Fibroblast of mammary gland (primary cell): Measurements from ENCODE around the gene POTEH.
"Not testable (repeated sequence)": the region's sequence is repeated elsewhere in the genome, so short reads cannot be mapped to it uniquely, and the experiment has no call there.

Experiments
- DNase-seq: peaks from one replicate; pipeline ENCODE4 v3.0.0-alpha.2; 2010; ENCODE audit warnings: low read depth
- H3K4me3 ChIP-seq: 2 replicates; pipeline ENCODE4 v1.5.1; 2011; ENCODE audit warnings: low read depth, mild to moderate bottlenecking, low read length, moderate library complexity; ENCODE audit not compliant: control insufficient read depth

POTEH gene

GRCh38 chr22:15689749-15690125 lies at the start of gene POTEH:
POTEH (plus strand) TSS chr22:15690026; CDS start chr22:15690078, 52 bp downstream.
- DNase-seq, H3K4me3 ChIP-seq: not testable (repeated sequence)

- not testable (repeated sequence) for H3K4me3 ChIP-seq, DNase-seq
Measured at GRCh38 chr22:15642288-15642861, 47.5 kb upstream of the POTEH start.

DNA sequence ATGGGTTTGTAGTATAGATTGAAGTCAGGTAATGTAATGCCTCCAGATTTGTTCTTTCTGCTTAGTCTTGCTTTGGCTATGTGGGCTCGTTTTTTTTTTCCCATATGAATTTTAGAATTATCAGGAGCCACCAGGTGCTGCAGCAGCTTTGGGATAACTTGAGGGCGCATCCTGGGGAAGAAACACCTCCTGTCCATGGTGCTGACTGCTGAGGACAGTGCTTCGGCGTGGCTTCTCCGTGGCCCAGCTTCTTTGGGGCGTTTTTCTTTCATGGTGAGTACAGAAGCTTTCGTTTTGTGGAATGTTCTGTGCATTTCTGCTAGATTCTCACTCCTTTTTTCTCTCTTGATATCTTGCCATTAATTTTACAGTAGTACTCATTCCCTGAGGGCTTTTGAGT lies 37.9 kb upstream of the POTEH start:
- not testable (repeated sequence) for DNase-seq, H3K4me3 ChIP-seq

DNA sequence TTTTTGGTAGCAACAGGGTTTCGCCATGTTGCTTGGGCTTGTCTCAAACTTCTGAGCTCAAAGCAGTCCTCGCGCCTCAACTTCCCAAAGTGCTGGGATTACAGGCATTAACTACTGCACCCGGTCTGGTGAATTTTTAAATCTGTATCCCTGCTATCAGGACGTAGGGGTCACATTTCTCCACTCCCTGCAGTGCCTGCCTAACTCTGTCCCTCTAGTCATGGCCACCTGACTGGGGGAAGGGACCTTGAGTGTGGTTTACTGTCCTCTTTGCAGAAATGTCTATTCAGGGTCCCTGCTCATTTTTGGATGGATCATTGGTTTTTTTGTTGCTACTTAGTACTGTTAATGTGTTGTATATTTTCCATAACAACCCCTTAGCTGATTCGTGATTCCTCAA lies 37.1 kb upstream of the POTEH start:
- not testable (repeated sequence) for H3K4me3 ChIP-seq, DNase-seq

DNA sequence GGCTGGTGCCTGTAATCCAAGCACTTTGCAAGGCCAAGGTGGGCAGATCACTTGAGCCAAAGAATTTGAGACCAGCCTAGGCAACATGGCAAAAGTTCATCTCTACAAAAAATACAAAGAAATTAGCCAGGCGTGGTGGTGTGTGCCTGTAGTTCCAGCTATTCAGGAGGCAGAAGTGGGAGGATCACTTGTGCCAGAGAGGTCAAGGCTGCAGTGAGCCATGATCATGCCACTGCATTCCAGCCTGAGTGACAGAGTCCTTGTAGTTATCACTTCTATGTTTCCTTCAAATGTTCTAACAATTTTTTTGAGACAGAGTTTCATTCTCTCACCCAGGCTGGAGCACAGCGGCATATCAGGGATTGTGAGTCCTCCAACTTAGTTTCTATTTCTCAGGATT lies 36.6 kb upstream of the POTEH start:
- H3K4me3 ChIP-seq, DNase-seq: not testable (repeated sequence)

- DNase-seq, H3K4me3 ChIP-seq: not testable (repeated sequence)
Measured at GRCh38 chr22:15661102-15661501, 28.7 kb upstream of the POTEH start.

DNA sequence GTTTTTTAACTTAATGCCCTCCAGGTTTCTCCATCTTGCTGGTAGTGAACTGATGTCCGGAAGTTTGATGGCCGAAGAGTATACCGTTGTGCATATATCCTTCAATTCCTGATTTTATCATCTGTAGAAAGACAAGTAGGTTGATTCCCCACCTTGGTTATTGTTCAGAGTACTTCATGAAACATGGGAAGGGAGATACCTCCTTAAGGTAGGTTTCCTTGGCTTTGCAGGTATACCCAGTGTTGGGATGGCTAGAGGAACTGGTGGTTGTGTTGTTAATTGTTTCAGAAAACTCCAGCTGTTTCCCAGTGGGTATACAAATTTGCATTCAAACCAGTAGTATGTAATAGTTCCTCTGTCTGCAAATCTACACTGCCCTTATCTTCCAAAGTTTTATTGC lies 25.1 kb upstream of the POTEH start:
- not testable (repeated sequence) for DNase-seq, H3K4me3 ChIP-seq

GRCh38 chr22:15665478-15665877 lies 24.3 kb upstream of the POTEH start:
- DNase-seq, H3K4me3 ChIP-seq: not testable (repeated sequence)

- not testable (repeated sequence) for H3K4me3 ChIP-seq
Measured at GRCh38 chr22:15669430-15669829, 20.4 kb upstream of the POTEH start.

DNA sequence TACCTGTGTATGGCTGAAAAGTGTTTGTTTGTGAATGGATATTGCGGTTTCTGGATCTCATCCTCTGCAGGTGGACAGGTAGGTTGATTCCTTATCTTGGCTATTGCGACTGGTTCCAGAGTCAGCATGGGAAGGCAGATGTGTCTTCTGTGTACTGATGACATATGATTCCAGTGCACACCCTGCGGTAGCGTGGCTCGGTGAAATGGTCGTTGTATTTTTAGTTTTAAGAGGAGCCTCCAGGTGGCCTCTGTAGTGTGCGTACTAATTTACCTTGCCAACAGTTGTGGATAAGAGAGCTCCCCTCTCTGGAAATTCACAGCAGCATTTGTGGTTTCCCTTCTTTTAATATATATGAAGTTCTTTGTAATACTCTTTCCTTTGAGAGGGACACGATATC lies 10.1 kb upstream of the POTEH start:
- not testable (repeated sequence) for DNase-seq, H3K4me3 ChIP-seq

More at GRCh38 chr22:15669430-15669829, 20.4 kb upstream of the POTEH start:
- not testable (repeated sequence) for DNase-seq

DNA sequence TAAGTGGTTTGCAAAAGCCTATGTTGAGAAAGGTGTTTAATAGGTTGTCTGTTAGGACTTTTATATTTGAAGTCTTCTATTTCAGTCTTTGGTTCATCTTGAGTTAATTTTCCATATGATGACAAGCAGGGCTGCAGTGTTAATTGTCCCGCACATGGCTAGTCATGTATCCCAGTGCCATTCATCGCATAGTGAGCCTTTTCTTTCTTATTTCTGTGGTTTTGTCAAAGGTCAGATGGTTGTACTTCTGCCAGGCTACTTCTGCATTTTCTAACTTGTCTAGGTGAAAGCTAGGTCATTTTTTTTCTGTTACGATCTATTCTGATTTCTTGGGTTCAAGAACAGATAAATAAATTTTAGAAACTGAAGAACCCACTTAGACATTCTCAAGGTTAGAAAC lies 5.7 kb upstream of the POTEH start:
- DNase-seq, H3K4me3 ChIP-seq: not testable (repeated sequence)

GRCh38 chr22:15684695-15685094 lies 5.1 kb upstream of the POTEH start:
- not testable (repeated sequence) for H3K4me3 ChIP-seq, DNase-seq

DNA sequence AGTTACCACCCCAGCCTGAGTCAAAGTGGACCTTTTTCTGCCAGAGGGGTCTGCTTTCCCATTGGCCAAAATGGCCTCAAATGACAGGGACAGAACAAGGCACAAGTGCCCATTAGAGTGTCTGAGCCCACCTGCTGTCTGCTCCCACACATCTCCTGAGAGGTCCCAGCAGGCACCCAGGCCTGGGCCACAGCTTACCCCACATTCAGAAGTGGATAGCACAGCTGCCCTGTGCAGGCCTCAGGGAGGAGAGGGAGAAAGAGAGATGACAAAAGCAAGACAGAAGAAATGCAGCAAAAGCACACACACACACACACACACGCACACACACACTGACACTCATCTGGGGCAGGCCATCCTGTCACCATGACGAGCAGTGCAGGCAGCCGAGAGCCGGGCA lies 4.2 kb upstream of the POTEH start:
- not testable (repeated sequence) for H3K4me3 ChIP-seq, DNase-seq

DNA sequence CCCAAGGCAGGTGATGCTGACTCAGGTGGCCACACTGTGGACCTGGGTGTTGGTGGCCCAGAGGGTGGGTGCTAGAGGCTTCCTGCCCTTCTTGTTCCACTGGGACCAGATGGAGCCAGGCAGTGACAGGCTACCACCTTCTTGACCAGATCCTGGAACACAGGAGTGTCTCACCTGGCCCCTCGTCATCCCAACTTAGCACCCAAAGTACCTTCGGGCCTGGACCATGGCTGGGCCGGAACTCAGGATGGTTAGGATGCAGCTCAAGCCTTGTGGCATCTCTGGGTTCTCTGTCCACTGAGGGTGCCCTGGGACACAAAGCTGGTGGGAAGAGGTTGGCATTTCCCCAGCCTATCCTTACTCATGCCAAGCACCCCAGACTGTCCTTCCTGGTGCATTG lies 2.7 kb upstream of the POTEH start:
- not testable (repeated sequence) for H3K4me3 ChIP-seq, DNase-seq

GRCh38 chr22:15687676-15688075 lies 2.1 kb upstream of the POTEH start:
- not testable (repeated sequence) for DNase-seq, H3K4me3 ChIP-seq

- not testable (repeated sequence) for DNase-seq, H3K4me3 ChIP-seq
Measured at GRCh38 chr22:15688090-15688489, 1.7 kb upstream of the POTEH start.

DNA sequence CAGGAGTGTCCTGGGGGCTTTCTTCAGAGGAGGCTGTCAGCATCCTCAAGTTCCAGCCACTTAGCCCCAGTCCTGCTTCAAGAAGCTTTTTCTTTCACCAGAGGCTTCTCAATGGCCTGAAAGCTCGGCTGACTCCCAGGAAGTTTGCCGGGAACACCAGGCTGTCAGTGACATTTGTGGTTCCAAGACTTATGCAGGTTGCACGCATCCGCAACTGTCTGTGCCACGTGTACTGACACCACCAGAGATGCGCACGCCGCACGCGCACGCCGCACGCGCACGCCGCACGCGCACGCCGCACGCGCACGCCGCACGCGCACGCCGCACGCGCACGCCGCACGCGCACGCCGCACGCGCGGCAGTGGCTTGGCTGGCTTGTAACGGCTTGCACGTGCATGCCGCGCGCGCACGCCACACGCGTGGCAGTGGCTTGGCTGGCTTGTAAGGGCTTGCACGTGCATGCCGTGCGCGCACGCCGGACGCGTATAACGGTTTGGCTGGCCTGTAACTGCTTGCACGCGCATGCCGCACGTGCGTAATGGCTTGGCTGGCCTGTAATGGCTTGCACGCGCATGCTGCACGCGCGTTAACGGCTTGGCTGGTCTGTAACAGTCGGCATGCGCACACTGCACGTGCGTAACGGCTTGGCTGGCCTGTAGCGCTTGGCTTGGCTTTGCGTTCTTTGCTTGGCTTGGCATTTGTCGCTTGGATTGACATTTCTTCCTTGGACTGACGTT lies 646 bp upstream of the POTEH start:
- DNase-seq, result not testable (repeated sequence)

DNA sequence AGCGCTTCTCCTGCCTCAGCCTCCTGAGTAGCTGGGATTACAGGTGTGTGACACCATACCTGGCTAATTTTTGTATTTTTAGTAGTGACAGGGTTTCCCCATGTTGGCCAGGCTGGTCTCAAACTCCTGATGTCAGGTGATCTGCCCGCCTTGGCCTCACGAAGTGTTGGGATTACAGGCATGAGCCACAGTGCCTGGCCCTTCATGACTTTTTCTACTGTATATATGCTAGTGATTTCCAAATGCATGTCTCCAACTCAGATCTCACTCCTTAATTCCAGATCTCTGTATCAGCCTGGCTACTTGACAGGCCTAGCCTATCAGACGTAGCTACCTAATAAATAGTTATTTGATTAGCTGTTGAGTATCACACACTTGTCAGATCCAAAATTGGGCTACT lies 23.8 kb downstream of the POTEH start:
- H3K4me3 ChIP-seq, DNase-seq: not testable (repeated sequence)

More for the DNA sequence above, 646 bp upstream of the POTEH start:
- H3K4me3 ChIP-seq, result not testable (repeated sequence)

GRCh38 chr22:15714125-15714524 lies 24.3 kb downstream of the POTEH start:
- H3K4me3 ChIP-seq, DNase-seq: not testable (repeated sequence)

DNA sequence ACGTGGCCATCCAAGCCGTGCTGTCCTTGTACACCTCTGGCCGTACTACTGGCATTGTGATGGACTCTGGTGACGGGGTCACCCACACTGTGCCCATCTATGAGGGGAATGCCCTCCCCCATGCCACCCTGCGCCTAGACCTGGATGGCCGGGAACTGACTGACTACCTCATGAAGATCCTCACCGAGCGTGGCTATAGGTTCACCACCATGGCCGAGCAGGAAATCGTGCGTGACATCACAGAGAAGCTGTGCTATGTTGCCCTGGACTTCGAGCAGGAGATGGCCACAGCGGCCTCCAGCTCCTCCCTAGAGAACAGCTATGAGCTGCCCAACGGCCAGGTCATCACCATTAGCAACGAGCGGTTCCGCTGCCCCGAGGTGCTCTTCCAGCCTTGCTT lies 32.1 kb downstream of the POTEH start:
- not testable (repeated sequence) for H3K4me3 ChIP-seq, DNase-seq
